Astrocyte of the spinal cord (primary cell): ENCODE data around the gene GPR137C.

Experiments used
- DNase-seq: peaks from one replicate; pipeline ENCODE4 v3.0.0; 2011; ENCODE audit warnings: low read depth, low spot score
- H3K4me3 ChIP-seq: 2 replicates; pipeline ENCODE4 v1.5.1; 2011; ENCODE audit warnings: low read depth, mild to moderate bottlenecking, low read length, moderate library complexity
- in situ Hi-C: cut with HindIII; loops from 2 replicates; pipeline ENCODE4 v1.10.0; 2017; ENCODE audit warnings: low sequenced_read_pairs
- TF ChIP-seq, protein P1 (sequence below): IDR thresholded peaks from 2 replicates; pipeline ENCODE4 v1.5.1; 2012; ENCODE audit warnings: low read depth, mild to moderate bottlenecking, low read length, inconsistent platforms

Gene GPR137C

DNA sequence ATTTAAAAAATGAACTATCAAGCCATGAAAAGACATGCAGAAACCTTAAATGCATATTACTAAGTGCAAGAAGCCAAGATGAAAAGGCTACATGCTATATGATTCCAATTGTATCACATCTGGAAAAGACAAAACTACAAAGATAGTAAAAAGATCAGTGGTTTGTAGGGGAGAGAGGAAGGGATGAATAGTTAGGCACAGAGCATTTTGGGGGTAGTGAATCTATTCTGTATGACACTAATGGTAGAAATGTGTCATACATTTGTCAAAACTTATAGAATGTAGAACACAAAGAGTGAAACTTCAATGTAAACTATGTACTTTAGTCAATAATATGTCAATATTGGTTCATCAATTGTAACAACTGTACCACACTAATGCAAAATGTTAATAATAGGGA is 21.2 kb upstream of the GPR137C start:
- TF ChIP-seq, protein P1, sequence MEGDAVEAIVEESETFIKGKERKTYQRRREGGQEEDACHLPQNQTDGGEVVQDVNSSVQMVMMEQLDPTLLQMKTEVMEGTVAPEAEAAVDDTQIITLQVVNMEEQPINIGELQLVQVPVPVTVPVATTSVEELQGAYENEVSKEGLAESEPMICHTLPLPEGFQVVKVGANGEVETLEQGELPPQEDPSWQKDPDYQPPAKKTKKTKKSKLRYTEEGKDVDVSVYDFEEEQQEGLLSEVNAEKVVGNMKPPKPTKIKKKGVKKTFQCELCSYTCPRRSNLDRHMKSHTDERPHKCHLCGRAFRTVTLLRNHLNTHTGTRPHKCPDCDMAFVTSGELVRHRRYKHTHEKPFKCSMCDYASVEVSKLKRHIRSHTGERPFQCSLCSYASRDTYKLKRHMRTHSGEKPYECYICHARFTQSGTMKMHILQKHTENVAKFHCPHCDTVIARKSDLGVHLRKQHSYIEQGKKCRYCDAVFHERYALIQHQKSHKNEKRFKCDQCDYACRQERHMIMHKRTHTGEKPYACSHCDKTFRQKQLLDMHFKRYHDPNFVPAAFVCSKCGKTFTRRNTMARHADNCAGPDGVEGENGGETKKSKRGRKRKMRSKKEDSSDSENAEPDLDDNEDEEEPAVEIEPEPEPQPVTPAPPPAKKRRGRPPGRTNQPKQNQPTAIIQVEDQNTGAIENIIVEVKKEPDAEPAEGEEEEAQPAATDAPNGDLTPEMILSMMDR = no peak
- in situ Hi-C loops = no loop called here
- DNase-seq = no peak
- H3K4me3 ChIP-seq = no peak overlapping the region

DNA sequence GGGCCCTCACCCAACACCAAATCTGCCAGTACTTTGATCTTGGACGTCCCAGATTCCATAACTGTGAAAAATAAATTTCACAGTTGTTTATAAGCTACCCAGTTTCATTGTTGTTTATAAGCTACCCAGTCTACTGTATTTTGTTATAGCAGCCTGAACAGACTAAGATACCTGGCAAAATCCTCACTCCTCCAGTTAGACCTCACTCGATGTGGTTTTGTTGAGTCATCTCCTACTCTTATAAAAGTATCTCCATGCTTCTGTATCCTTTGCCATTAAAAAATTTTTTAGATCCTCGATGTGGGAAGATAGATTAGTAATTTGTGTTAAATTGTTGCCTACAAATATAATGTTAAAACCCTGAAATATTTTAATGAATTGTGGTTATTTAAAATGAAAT is 16.4 kb upstream of the GPR137C start:
- DNase-seq = no peak
- in situ Hi-C loops = no loop called here
- no peak overlapping the region for H3K4me3 ChIP-seq
- TF ChIP-seq, protein P1 = no peak

DNA sequence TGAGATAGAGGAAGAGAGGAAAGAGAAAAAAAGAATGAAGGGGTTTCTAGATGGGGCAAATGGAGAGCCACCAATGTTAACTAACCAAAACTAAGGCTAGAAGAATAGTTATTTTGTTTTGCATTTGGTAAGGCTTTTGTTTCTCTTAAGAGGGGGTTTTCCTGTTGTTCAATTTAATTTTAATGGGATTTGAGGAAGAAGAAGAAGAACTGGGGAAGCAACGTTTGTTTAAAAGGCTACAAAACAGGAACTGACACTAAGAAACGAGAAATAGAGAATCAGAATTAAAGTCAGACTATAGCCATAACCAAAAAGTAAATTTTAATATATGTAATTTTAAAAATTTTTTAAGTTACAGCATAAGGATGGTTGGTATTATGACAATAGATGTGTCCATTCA is 14.0 kb upstream of the GPR137C start:
- in situ Hi-C loops = no loop called here
- H3K4me3 ChIP-seq = no peak overlapping the region
- TF ChIP-seq, protein P1 = no peak
- DNase-seq = no peak

DNA sequence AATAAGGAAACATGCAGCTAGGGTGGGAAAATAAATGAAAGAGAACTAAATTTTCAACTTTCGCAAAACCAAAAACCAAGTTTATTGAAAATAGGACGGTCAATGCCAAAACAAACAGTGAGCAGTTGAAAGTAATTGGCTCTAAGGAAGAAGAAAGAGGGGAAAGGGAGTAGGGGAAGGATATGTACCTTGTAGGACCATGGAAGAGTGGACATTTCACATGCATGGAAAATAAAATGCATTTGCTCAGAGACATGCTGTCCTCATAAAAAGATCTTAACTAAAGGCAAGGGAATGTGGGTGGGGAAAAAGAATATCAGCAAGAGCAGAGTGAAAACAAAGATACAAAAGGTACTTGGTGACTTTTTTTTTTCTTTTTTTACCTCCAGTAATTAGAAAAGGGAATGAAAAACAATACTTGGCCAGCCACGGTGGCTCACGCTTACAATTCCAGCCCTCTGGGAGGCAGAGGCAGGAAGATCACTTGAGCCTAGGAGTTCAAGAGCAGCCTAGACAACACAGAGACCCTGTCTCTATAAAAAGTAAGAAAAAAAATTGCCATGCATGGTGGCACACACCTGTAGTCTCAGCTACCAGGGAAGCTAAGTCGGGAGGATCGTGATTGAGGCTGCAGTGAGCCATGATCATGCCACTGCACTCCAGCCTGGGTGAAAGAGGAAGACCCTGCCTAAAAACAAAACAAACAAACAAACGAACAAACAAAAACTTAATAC is 6.9 kb upstream of the GPR137C start:
- no peak for DNase-seq
- in situ Hi-C loops = no loop called here
- no peak overlapping the region for H3K4me3 ChIP-seq
- TF ChIP-seq, protein P1 = no peak

DNA sequence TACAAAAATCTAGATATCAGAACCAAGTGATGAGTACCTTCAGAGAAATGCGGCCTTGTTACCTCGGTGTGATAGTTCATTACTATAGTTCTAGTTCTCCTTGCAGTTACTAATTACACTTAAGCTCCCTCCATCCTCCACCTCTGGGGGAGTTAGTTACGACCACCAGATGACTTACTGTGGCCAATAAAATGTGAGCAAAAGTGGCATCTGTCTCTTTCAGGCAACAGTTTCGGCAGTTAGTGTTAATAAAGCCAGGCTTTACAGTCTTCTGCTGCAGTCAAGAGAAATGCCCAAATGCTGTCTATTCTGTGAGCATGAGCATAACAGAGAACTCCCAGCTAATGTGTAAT is 6.3 kb upstream of the GPR137C start:
- in situ Hi-C loops = no loop called here
- no peak overlapping the region for H3K4me3 ChIP-seq
- TF ChIP-seq, protein P1 = no peak
- no peak for DNase-seq

DNA sequence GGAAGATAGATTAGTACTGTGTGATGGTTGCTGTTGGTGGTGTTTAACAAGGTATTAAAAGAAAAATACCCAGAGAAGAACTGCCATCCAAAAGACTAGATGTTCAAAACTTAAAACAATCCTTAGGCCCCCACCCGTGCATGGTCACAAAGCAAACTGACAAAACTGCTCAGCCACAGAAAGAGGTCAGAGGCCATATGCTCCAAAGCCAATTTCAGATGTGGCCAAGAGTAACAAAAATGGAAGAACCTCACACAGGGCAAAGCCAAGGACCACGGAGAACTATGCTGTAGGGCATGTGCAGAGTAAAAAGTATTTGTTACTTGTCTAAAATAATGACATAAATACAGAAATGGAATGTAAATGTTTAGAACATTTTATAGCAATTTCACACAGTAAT is 5.6 kb upstream of the GPR137C start:
- no peak overlapping the region for H3K4me3 ChIP-seq
- in situ Hi-C loops = no loop called here
- DNase-seq = no peak
- TF ChIP-seq, protein P1 = no peak
